Calu3 (cell line): ENCODE results near the gene NPY5R. TPM values are rescaled to one million over a fixed set of nuclear protein-coding genes. Genes with fewer than 3 reads are reported as not detected.

ENCODE experiments used
- BruUV-seq: library from RNA; stranded (reverse); fragments of 400-500 nt; replicated peaks from 2 replicates; lab custom pipeline; 2021; lab: Mats Ljungman, UMichigan
- CTCF ChIA-PET: fragments of 300-600 bp; sonication (Branson Sonifier 250); formaldehyde crosslinking; loops from one replicate; lab custom pipeline; 2022; ENCODE audit warnings: antibody characterized with exemption; lab: Charles Lee
- DNase-seq: peaks from one replicate; pipeline ENCODE4 v3.0.0; 2022
- H3K27ac Mint-ChIP-seq: one replicate; pipeline ENCODE4 v1.8.0; 2022; ENCODE audit warnings: mixed read lengths; ENCODE audit not compliant: unreplicated experiment
- H3K27me3 Mint-ChIP-seq: one replicate; pipeline ENCODE4 v1.8.0; 2022; ENCODE audit warnings: mixed read lengths; ENCODE audit not compliant: unreplicated experiment
- H3K36me3 Mint-ChIP-seq: one replicate; pipeline ENCODE4 v1.8.0; 2022; ENCODE audit warnings: mild to moderate bottlenecking, moderate library complexity, mixed read lengths; ENCODE audit not compliant: insufficient read depth, unreplicated experiment
- H3K4me1 Mint-ChIP-seq: one replicate; pipeline ENCODE4 v1.8.0; 2022; ENCODE audit warnings: mild to moderate bottlenecking, low read depth, mixed read lengths; ENCODE audit not compliant: unreplicated experiment
- H3K4me3 Mint-ChIP-seq: one replicate; pipeline ENCODE4 v1.8.0; 2022; ENCODE audit warnings: mild to moderate bottlenecking, low read depth, moderate library complexity, mixed read lengths; ENCODE audit not compliant: unreplicated experiment
- H3K9me3 Mint-ChIP-seq: one replicate; pipeline ENCODE4 v1.8.0; 2022; ENCODE audit warnings: low read depth, mixed read lengths; ENCODE audit not compliant: unreplicated experiment
- CTCF ChIP-seq: fragments of 200-600 bp; IDR thresholded peaks from one replicate; pipeline ENCODE4 v1.8.0; 2022; ENCODE audit warnings: antibody characterized with exemption; ENCODE audit not compliant: unreplicated experiment
- intact Hi-C: fragments of 100-400 bp; cut with micrococcal nuclease; formaldehyde crosslinking; loops from one replicate; pipeline ENCODE4 v1.10.0; 2022; ENCODE audit not compliant: unreplicated experiment
- total RNA-seq: library from RNA; stranded (reverse); gene quantifications from 2 replicates; pipeline ENCODE4 v1.2.3, GENCODE V29; 2022

The NPY5R gene
- total RNA-seq, 1 experiment from 2014 or later: 1.3 TPM

- TF ChIP-seq CTCF: peak; percentile 41
- Mint-ChIP-seq H3K27ac (peak within 1 kb of the TSS; percentile 68), H3K4me1 (peaks cover 14% of the 10 kb centered on the region), H3K27me3 (no peaks in the 10 kb centered on the region), H3K9me3 (no peaks in the 10 kb centered on the region), H3K36me3 (peaks cover 21% of the 10 kb centered on the region), H3K4me3 (peak within 1 kb of the TSS; percentile 69)
- CTCF ChIA-PET: interaction anchor here (0.6 to 1.7 kb wide), 5 partner anchors 161 to 835 kb away, joined by 3 to 6 read pairs (median 4); partner anchors contain the start of gene TMA16
- peak; percentile 66 for DNase-seq
- intact Hi-C loops: loop anchor here (1.0 to 5.0 kb wide), 6 partner anchors 160 to 835 kb away; partner anchors contain the start of gene TMA16
- BruUV-seq: no TSS peak
Observed at GRCh38 chr4:163332526-163333406, 10.9 kb upstream of the NPY5R start, which contains the start of gene NPY1R. NPY1R (minus strand) TSS chr4:163332596; CDS start chr4:163326554, 6,042 bp downstream.

GRCh38 chr4:163335384-163335783 lies 8.3 kb upstream of the NPY5R start:
- no TSS peak for BruUV-seq
- CTCF ChIA-PET: interaction anchor here (0.7 kb wide), 1 partner anchor 1384 kb away, joined by 3 read pairs; no protein-coding TSS in a partner anchor
- intact Hi-C loops: no loop called here
- DNase-seq: no peak
- Mint-ChIP-seq H3K9me3 (no peaks in the 10 kb centered on the region), H3K4me1 (peaks cover 14% of the 10 kb centered on the region), H3K36me3 (peaks cover 21% of the 10 kb centered on the region), H3K4me3 (no peak overlapping the region), H3K27ac (no peak overlapping the region), H3K27me3 (no peaks in the 10 kb centered on the region)
- TF ChIP-seq CTCF: no peak

GRCh38 chr4:163344147-163345125 lies 744 bp downstream of the NPY5R start:
- intact Hi-C loops: loop anchor here (10.0 kb wide), 1 partner anchor 60 kb away; no protein-coding TSS in a partner anchor
- Mint-ChIP-seq H3K27me3 (no peaks in the 10 kb centered on the region), H3K27ac (no peak overlapping the region), H3K9me3 (no peaks in the 10 kb centered on the region), H3K36me3 (peaks cover 21% of the 10 kb centered on the region), H3K4me3 (peak overlapping the region; percentile 74), H3K4me1 (peaks cover 8% of the 10 kb centered on the region)
- peak; percentile 17 for DNase-seq
- no TSS peak for BruUV-seq
- CTCF ChIA-PET: no interaction called here
- TF ChIP-seq CTCF: no peak

- TF ChIP-seq CTCF: no peak
- Mint-ChIP-seq H3K4me3 (no peak overlapping the region), H3K9me3 (no peaks in the 10 kb centered on the region), H3K27ac (no peak overlapping the region), H3K4me1 (no peaks in the 10 kb centered on the region), H3K36me3 (no peaks in the 10 kb centered on the region), H3K27me3 (no peaks in the 10 kb centered on the region)
- DNase-seq: no peak
- BruUV-seq: no TSS peak
- CTCF ChIA-PET: no interaction called here
- intact Hi-C loops: no loop called here
Observed at GRCh38 chr4:163350672-163351071, 7.0 kb downstream of the NPY5R start.
